ENCODE measurements around the gene TRPM1. TPM values are rescaled to one million over a fixed set of nuclear protein-coding genes. Genes with fewer than 3 reads are reported as not detected.
A peak's percentile ranks its signal among the peaks of the same experiment; 100 is the strongest.

The TRPM1 gene
- total RNA-seq, 2 donors from 2014 or later, result not detected

DNA sequence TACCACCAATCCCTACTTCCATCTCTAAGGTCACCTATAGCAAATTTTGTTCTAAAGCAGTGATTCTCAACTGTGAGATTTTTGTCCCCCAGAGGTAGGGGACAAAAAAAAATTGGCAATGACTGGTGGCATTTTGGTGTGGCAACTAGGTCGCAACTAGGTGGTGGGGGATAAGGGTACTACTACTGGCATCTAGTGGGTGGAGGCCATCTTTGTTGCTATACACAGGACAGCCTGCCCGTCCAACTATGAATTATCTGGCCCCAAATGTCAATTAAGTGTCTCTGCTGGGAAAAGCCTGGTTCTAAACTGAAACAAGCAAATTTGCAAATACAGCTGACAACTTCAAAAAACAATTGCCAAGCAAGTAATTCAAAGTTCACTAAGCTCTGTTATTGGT is 111.5 kb downstream of the TRPM1 start:
- H3K4me3 ChIP-seq, result peak overlapping the region; percentile 83
- no peaks in the 10 kb centered on the region for H3K9me3 ChIP-seq
- H3K9ac ChIP-seq (ENCODE audit: low read depth in 2 of 2, low read length in 2 of 2), result peak overlapping the region in 1 of 2 donors; percentile 97
- H3K27me3 ChIP-seq, result no peaks in the 10 kb centered on the region
- peaks cover 6% of the 10 kb centered on the region for H3K4me1 ChIP-seq
- TF ChIP-seq, protein P1, sequence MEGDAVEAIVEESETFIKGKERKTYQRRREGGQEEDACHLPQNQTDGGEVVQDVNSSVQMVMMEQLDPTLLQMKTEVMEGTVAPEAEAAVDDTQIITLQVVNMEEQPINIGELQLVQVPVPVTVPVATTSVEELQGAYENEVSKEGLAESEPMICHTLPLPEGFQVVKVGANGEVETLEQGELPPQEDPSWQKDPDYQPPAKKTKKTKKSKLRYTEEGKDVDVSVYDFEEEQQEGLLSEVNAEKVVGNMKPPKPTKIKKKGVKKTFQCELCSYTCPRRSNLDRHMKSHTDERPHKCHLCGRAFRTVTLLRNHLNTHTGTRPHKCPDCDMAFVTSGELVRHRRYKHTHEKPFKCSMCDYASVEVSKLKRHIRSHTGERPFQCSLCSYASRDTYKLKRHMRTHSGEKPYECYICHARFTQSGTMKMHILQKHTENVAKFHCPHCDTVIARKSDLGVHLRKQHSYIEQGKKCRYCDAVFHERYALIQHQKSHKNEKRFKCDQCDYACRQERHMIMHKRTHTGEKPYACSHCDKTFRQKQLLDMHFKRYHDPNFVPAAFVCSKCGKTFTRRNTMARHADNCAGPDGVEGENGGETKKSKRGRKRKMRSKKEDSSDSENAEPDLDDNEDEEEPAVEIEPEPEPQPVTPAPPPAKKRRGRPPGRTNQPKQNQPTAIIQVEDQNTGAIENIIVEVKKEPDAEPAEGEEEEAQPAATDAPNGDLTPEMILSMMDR (IDR thresholded peaks at IDR 0.05), result no peak
- intact Hi-C loops (cut with DNase I), result no loop called here
- no peak for DNase-seq
- H3K36me3 ChIP-seq, result no peaks in the 10 kb centered on the region
- peak overlapping the region; percentile 98 for H3K27ac ChIP-seq

DNA sequence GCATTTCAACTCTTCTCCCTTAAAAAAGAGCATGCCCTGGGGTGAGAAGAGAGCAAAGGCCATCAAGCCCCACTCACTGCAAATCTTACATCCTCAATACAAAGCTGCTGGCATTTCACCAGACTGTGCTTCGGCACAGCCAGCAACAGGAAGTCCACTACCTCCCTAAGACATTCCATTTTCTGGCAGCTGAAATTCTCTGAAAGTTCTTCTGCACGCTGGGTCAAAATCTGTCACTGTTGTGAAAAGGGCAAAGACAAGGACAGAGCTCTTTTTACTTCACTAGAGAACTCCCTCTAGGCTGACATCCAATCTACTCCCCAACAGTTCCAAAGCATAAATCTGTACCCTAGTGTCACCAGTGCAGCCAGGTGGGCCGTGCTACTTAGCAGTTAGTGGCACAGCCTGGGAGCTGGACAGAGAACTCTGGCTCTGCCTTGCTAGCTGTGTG is 116.4 kb downstream of the TRPM1 start:
- Histone ChIP-seq H3K27me3 (no peaks in the 10 kb centered on the region), H3K9ac (ENCODE audit: low read depth in 2 of 2, low read length in 2 of 2) (no peak overlapping the region), H3K27ac (no peak overlapping the region), H3K4me3 (no peak overlapping the region), H3K36me3 (no peaks in the 10 kb centered on the region), H3K4me1 (peaks cover 11% of the 10 kb centered on the region), H3K9me3 (no peaks in the 10 kb centered on the region)
- DNase-seq, result no peak
- intact Hi-C loops (cut with DNase I), result loop anchor here (10.0 kb wide), 1 partner anchor 140 kb away; no protein-coding TSS in a partner anchor
- TF ChIP-seq, protein P1 (IDR thresholded peaks at IDR 0.05), result no peak

DNA sequence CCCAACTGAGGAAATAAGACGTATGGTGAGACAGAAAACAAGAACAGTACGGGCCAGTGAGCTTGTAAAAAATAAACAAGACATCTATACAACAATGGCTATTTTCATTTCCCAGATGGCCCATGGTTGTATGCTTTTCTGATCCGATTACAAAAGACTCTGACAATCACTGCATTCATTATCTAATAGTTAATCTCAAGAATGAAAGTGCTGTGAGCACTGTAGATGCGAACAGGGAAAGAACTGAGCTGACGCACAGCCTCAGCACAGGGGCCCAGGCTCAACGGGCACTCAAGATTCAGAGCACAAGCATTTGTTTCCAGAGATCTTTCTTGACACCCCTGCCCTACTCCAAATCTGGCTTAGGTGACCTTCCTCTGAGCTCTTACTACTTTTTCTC is 117.0 kb downstream of the TRPM1 start:
- H3K36me3 ChIP-seq, result no peaks in the 10 kb centered on the region
- TF ChIP-seq, protein P1 (IDR thresholded peaks at IDR 0.05), result no peak
- H3K9me3 ChIP-seq, result no peaks in the 10 kb centered on the region
- no peak overlapping the region for H3K4me3 ChIP-seq
- no peaks in the 10 kb centered on the region for H3K27me3 ChIP-seq
- no peak overlapping the region for H3K27ac ChIP-seq
- H3K9ac ChIP-seq (ENCODE audit: low read depth in 2 of 2, low read length in 2 of 2), result no peak overlapping the region
- peaks cover 11% of the 10 kb centered on the region for H3K4me1 ChIP-seq
- intact Hi-C loops (cut with DNase I), result loop anchor here (10.0 kb wide), 1 partner anchor 140 kb away; no protein-coding TSS in a partner anchor
- no peak for DNase-seq

DNA sequence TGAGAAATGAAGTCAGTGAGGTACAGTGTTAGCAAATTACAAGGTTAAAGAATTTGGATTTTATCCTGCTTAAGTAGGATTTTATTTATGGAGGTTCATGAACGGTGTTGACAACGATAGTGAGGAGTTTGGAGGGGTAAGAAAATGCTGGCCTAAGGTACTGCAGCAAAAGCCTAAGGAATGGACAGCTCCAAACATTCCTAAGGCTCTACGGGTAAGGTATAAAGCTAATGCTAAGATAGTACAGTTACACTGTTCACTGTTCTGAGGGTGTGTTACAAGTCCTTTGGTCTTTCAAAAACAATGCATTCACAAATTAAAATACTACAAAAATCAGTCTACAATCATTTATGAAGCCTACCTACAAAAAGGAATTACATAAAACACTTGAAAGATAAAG is 117.4 kb downstream of the TRPM1 start:
- no peak overlapping the region for H3K9ac ChIP-seq (ENCODE audit: low read depth in 2 of 2, low read length in 2 of 2)
- DNase-seq, result no peak
- no peak overlapping the region for H3K27ac ChIP-seq
- no peaks in the 10 kb centered on the region for H3K27me3 ChIP-seq
- H3K9me3 ChIP-seq, result no peaks in the 10 kb centered on the region
- peaks cover 11% of the 10 kb centered on the region for H3K4me1 ChIP-seq
- H3K36me3 ChIP-seq, result no peaks in the 10 kb centered on the region
- intact Hi-C loops (cut with DNase I), result loop anchor here (10.0 kb wide), 1 partner anchor 141 kb away; no protein-coding TSS in a partner anchor
- H3K4me3 ChIP-seq, result no peak overlapping the region
- TF ChIP-seq, protein P1 (IDR thresholded peaks at IDR 0.05), result no peak

DNA sequence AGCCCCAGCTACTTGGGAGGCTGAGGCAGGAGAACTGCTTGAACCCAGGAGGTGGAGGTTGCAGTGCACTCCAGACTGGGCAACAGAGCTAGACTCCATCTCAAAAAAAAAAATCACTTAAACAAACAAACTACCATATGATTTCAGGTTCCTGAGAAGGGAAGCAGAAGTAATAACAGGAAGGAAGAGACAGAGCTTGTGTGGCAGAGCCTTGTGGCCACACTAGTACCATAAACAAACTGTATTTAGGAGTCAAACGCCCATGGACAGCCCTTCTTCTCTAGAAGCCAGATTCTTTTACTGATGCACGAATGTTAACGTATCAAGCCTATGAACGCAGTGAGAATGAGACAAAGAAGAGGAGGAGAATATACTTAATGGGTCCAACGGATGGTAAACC is 122.1 kb downstream of the TRPM1 start:
- no peak for DNase-seq
- intact Hi-C loops (cut with DNase I), result no loop called here
- Histone ChIP-seq H3K36me3 (no peaks in the 10 kb centered on the region), H3K4me1 (peaks cover 3% of the 10 kb centered on the region), H3K9ac (ENCODE audit: low read depth in 2 of 2, low read length in 2 of 2) (no peak overlapping the region), H3K9me3 (no peaks in the 10 kb centered on the region), H3K27me3 (no peaks in the 10 kb centered on the region), H3K4me3 (no peak overlapping the region), H3K27ac (no peak overlapping the region)
- TF ChIP-seq, protein P1 (IDR thresholded peaks at IDR 0.05), result no peak
